Endothelial cell of umbilical vein (primary cell): ENCODE results near the gene TEAD2. TPM values are rescaled to one million over a fixed set of nuclear protein-coding genes. Genes with fewer than 3 reads are reported as not detected.

Source experiments
- BruUV-seq: library from RNA; stranded (reverse); fragments of 400-500 nt; replicated peaks from 2 replicates; lab custom pipeline; 2021; lab: Mats Ljungman, UMichigan
- CTCF ChIA-PET: fragments of 300-600, 350-600 bp; sonication (Branson Sonifier 250); formaldehyde crosslinking; loops from one replicate; lab custom pipeline; 2021; ENCODE audit warnings: antibody characterized with exemption, inconsistent platforms; lab: Charles Lee
- POLR2A ChIA-PET: fragments of 300-600, 350-600 bp; sonication (Branson Sonifier 250); formaldehyde crosslinking; loops from one replicate; lab custom pipeline; 2021; ENCODE audit warnings: antibody characterized with exemption, inconsistent platforms; lab: Charles Lee
- DNase-seq: peaks from one replicate; pipeline ENCODE4 v3.0.0-alpha.2; 2011; ENCODE audit warnings: low read depth, low spot score
- FAIRE-seq: peaks from 2 replicates; lab custom pipeline; 2011; peaks lifted over from hg19 to GRCh38; lab: Jason Lieb, UNC
- H2AFZ ChIP-seq: 2 replicates; pipeline ENCODE4 v1.6.0; 2012; ENCODE audit warnings: low read depth, low read length, control low read depth, inconsistent platforms
- H3K27ac ChIP-seq: 2 replicates; pipeline ENCODE4 v1.5.1; 2011; ENCODE audit warnings: low read depth, mild to moderate bottlenecking, control low read depth, low read length, moderate library complexity; ENCODE audit not compliant: insufficient read depth
- H3K27me3 ChIP-seq, 2 experiments: 2 replicates each; pipeline versions ENCODE4 v1.6.0 to v1.6.1; 2011; ENCODE audit warnings: low read length in 2 of 2, mixed read lengths in 1 of 2; ENCODE audit not compliant: control insufficient read depth in 2 of 2, insufficient read depth in 2 of 2
- H3K36me3 ChIP-seq, 2 experiments: 2 replicates in 1 of 2; 3 replicates in 1 of 2; pipeline ENCODE4 v1.5.1; 2011; ENCODE audit warnings: low read length in 2 of 2, mild to moderate bottlenecking in 1 of 2, moderate library complexity in 1 of 2; ENCODE audit not compliant: control insufficient read depth in 2 of 2, insufficient read depth in 2 of 2; ENCODE audit errors: extremely low read depth in 1 of 2
- H3K4me1 ChIP-seq: 3 replicates; pipeline ENCODE4 v1.5.1; 2011; ENCODE audit warnings: mild to moderate bottlenecking, low read length; ENCODE audit not compliant: control insufficient read depth, insufficient read depth; ENCODE audit errors: extremely low read depth
- H3K4me2 ChIP-seq: 2 replicates; pipeline ENCODE4 v1.6.1; 2011; ENCODE audit warnings: low read length, control low read depth, mixed read lengths; ENCODE audit not compliant: insufficient read depth
- H3K4me3 ChIP-seq, 3 experiments: fragments of 200-600 bp in 1 of 3; sonication (generic), shearing (Covaris generic) in 1 of 3; replicated peaks in 1 of 3; 2 replicates each; pipeline ENCODE4 v1.5.1; 2011 to 2016; ENCODE audit warnings: control low read depth in 3 of 3, low read length in 3 of 3, mild to moderate bottlenecking in 2 of 3, inconsistent platforms in 1 of 3, low read depth in 1 of 3, moderate library complexity in 1 of 3; ENCODE audit not compliant: insufficient read depth in 1 of 3
- H3K79me2 ChIP-seq: 2 replicates; pipeline ENCODE4 v1.6.0; 2012; ENCODE audit warnings: low read length, inconsistent platforms; ENCODE audit not compliant: control insufficient read depth, insufficient read depth
- H3K9ac ChIP-seq: replicated peaks from 2 replicates; pipeline ENCODE3; 2011; ENCODE audit warnings: low read length, control low read depth; ENCODE audit not compliant: insufficient read depth; ENCODE audit errors: extremely low read depth
- H3K9me1 ChIP-seq: replicated peaks from 3 replicates; pipeline ENCODE4 v1.6.0; 2011; ENCODE audit warnings: mild to moderate bottlenecking, low read length; ENCODE audit not compliant: control insufficient read depth, insufficient read depth; ENCODE audit errors: extremely low read depth
- H3K9me3 ChIP-seq: replicated peaks from 2 replicates; pipeline ENCODE4 v1.5.1; 2012; ENCODE audit warnings: low read length, inconsistent platforms; ENCODE audit not compliant: control insufficient read depth, insufficient read depth
- H4K20me1 ChIP-seq: replicated peaks from 2 replicates; pipeline ENCODE3; 2011; ENCODE audit warnings: mild to moderate bottlenecking, low read length; ENCODE audit not compliant: control insufficient read depth, insufficient read depth; ENCODE audit errors: extremely low read depth
- CTCF ChIP-seq, 2 donors: IDR thresholded peaks; 1 replicate in 1 of 2; 2 replicates in 1 of 2; pipeline ENCODE4 v1.5.1; 2011; ENCODE audit warnings: low read length in 2 of 2, mild to moderate bottlenecking in 2 of 2, moderate library complexity in 2 of 2, control low read depth in 1 of 2, inconsistent platforms in 1 of 2, low read depth in 1 of 2; ENCODE audit not compliant: insufficient read depth in 1 of 2; ENCODE audit errors: extremely low read depth in 1 of 2
- EZH2 ChIP-seq: IDR thresholded peaks from 2 replicates; pipeline ENCODE4 v1.6.1; 2012; ENCODE audit warnings: borderline replicate concordance, low read depth, mild to moderate bottlenecking, moderate library complexity, low read length, inconsistent platforms; ENCODE audit not compliant: severe bottlenecking
- FOS ChIP-seq: IDR thresholded peaks from 2 replicates; pipeline ENCODE4 v1.6.1; 2011; ENCODE audit warnings: mild to moderate bottlenecking, low read length, moderate library complexity, borderline replicate concordance; ENCODE audit not compliant: insufficient read depth
- GATA2 ChIP-seq: IDR thresholded peaks from 2 replicates; pipeline ENCODE4 v1.7.0; 2011; ENCODE audit warnings: low read depth, mild to moderate bottlenecking, moderate library complexity, mixed read lengths, low read length; ENCODE audit not compliant: insufficient read length, insufficient read depth
- JUN ChIP-seq: IDR thresholded peaks from 2 replicates; pipeline ENCODE4 v1.6.1; 2011; ENCODE audit warnings: borderline replicate concordance, low read depth; ENCODE audit not compliant: insufficient read length, insufficient read depth
- MAX ChIP-seq: IDR thresholded peaks from 2 replicates; pipeline ENCODE4 v1.6.1; 2011; ENCODE audit not compliant: insufficient read depth, insufficient read length
- MYC ChIP-seq: IDR thresholded peaks from one replicate; pipeline ENCODE4 v1.6.1; 2011; ENCODE audit warnings: mild to moderate bottlenecking, low read depth, low read length
- POLR2A ChIP-seq: IDR thresholded peaks from 2 replicates; pipeline ENCODE4 v1.6.1; 2012; ENCODE audit warnings: low read depth, mild to moderate bottlenecking, control low read depth, low read length
- POLR2AphosphoS5 ChIP-seq: IDR thresholded peaks from 2 replicates; pipeline ENCODE4 v1.6.1; 2012; ENCODE audit warnings: low read depth, mild to moderate bottlenecking, control low read depth, low read length, moderate library complexity; ENCODE audit not compliant: insufficient read depth
- dilution Hi-C: fragments of 300-500 bp; cut with MboI; formaldehyde crosslinking; loops from one replicate; pipeline ENCODE4 v1.15.0; 2019; ENCODE audit warnings: low sequenced_read_pairs; ENCODE audit not compliant: extremely low pct_ligation_motif_present
- intact Hi-C: fragments of 100-400 bp; cut with micrococcal nuclease; formaldehyde crosslinking; loops from one replicate; pipeline ENCODE4 v1.10.0; 2022
- polyA plus RNA-seq, 4 experiments: library from polyadenylated mRNA; depleted of rRNA in 3 of 4; stranded (reverse) in 3 of 4; unstranded in 1 of 4; fragments of >200 nt; gene quantifications; 2 replicates each; pipeline versions ENCODE4 v1.2.1 to v1.2.3, GENCODE V29; 2011 to 2012; ENCODE audit warnings: missing spikeins in 1 of 4
- total RNA-seq: library from RNA; stranded (reverse); gene quantifications from 2 replicates; pipeline ENCODE4 v1.2.3, GENCODE V29; 2021

The TEAD2 gene
- total and polyA plus RNA-seq, 2 donors (not counting 3 experiments of a cell fraction or from before 2014, with no cell fraction given): 60.9 to 89.4 TPM

GRCh38 chr19:49295208-49295880, 66.9 kb downstream of the TEAD2 start:
- dilution Hi-C loops (no loop called here), intact Hi-C loops (no loop called here)
- no peak for DNase-seq
- no peak overlapping the region for H3K27ac ChIP-seq
- H3K27me3 ChIP-seq: peaks cover 5 to 8% of the 10 kb centered on the region in 2 experiments
- POLR2A ChIA-PET: no interaction called here
- H3K9ac ChIP-seq: no peak overlapping the region
- no peaks in the 10 kb centered on the region for H3K36me3 ChIP-seq
- no peak for FAIRE-seq
- no peaks in the 10 kb centered on the region for H3K4me1 ChIP-seq
- H3K9me1 ChIP-seq: no peaks in the 10 kb centered on the region
- H3K9me3 ChIP-seq: no peaks in the 10 kb centered on the region
- no peak for TF ChIP-seq JUN
- TF ChIP-seq FOS: no peak
- H3K79me2 ChIP-seq: no peaks in the 10 kb centered on the region
- no peak overlapping the region for H2AFZ ChIP-seq
- BruUV-seq: no TSS peak
- H3K4me3 ChIP-seq: no peak overlapping the region
- H4K20me1 ChIP-seq: no peaks in the 10 kb centered on the region
- CTCF ChIA-PET: interaction anchor here (1.0 to 2.2 kb wide), 3 partner anchors 10 to 22 kb away, joined by 3 to 8 read pairs (median 3); no protein-coding TSS in a partner anchor
- H3K4me2 ChIP-seq: no peak overlapping the region

- no peak for FAIRE-seq
- CTCF ChIA-PET: interaction anchor here (0.7 to 2.2 kb wide), 3 partner anchors 9 to 33 kb away, joined by 3 to 8 read pairs (median 4); no protein-coding TSS in a partner anchor
- Histone ChIP-seq H3K4me3 (no peak overlapping the region), H3K27ac (no peak overlapping the region), H3K9ac (no peak overlapping the region), H2AFZ (no peak overlapping the region), H4K20me1 (no peaks in the 10 kb centered on the region), H3K36me3 (no peaks in the 10 kb centered on the region), H3K9me1 (no peaks in the 10 kb centered on the region), H3K4me1 (no peaks in the 10 kb centered on the region), H3K27me3 (peaks cover 8% of the 10 kb centered on the region in 2 experiments), H3K9me3 (no peaks in the 10 kb centered on the region), H3K4me2 (no peak overlapping the region), H3K79me2 (no peaks in the 10 kb centered on the region)
- POLR2A ChIA-PET: no interaction called here
- DNase-seq: no peak
- no TSS peak for BruUV-seq
- dilution Hi-C loops (no loop called here), intact Hi-C loops (no loop called here)
- no peak for TF ChIP-seq CTCF (IDR thresholded peaks at IDR 0.05; ENCODE audit: extremely low read depth in 1 of 2, insufficient read depth in 1 of 2, low read depth in 1 of 2, low read length in 2 of 2)
- no peak for TF ChIP-seq JUN
- TF ChIP-seq MYC: no peak
- TF ChIP-seq POLR2AphosphoS5: no peak
- no peak for TF ChIP-seq POLR2A
- no peak for TF ChIP-seq MAX
- TF ChIP-seq GATA2: no peak
- TF ChIP-seq FOS: no peak
- TF ChIP-seq EZH2: no peak
These were observed 67.8 kb downstream of the TEAD2 start for GRCh38 chr19:49294401-49294800.
